Fibroblast of lung (primary cell): ENCODE data around the gene PGAM5. TPM values are rescaled to one million over a fixed set of nuclear protein-coding genes. Genes with fewer than 3 reads are reported as not detected.
"Not testable (repeated sequence)": the region's sequence is repeated elsewhere in the genome, so short reads cannot be mapped to it uniquely, and the experiment has no call there.

ENCODE experiments used
- DNase-seq, 2 donors: peaks; one replicate each; pipeline versions ENCODE4 v3.0.0 to v3.0.0-alpha.2; 2010; ENCODE audit warnings: low read depth in 2 of 2
- H2AFZ ChIP-seq: 2 replicates; pipeline ENCODE4 v1.5.1; 2012; ENCODE audit warnings: low read length, control low read depth, inconsistent platforms
- H3K27ac ChIP-seq: 2 replicates; pipeline ENCODE4 v1.5.1; 2011; ENCODE audit warnings: low read length, control low read depth; ENCODE audit not compliant: insufficient read depth
- H3K27me3 ChIP-seq: 2 replicates; pipeline ENCODE4 v1.5.1; 2011; ENCODE audit warnings: mild to moderate bottlenecking, low read length; ENCODE audit not compliant: control insufficient read depth, insufficient read depth
- H3K36me3 ChIP-seq: 2 replicates; pipeline ENCODE4 v1.5.1; 2011; ENCODE audit warnings: low read length; ENCODE audit not compliant: control insufficient read depth, insufficient read depth
- H3K4me1 ChIP-seq: 2 replicates; pipeline ENCODE4 v1.5.1; 2011; ENCODE audit warnings: low read length; ENCODE audit not compliant: control insufficient read depth, insufficient read depth; ENCODE audit errors: extremely low read depth
- H3K4me2 ChIP-seq: 2 replicates; pipeline ENCODE4 v1.5.1; 2011; ENCODE audit warnings: low read length, control low read depth; ENCODE audit not compliant: insufficient read depth; ENCODE audit errors: extremely low read depth
- H3K4me3 ChIP-seq, 4 experiments: fragments of 200-600 bp in 1 of 4; sonication (generic) in 1 of 4; replicated peaks in 1 of 4; 2 replicates each; pipeline ENCODE4 v1.5.1; 2011 to 2016; ENCODE audit warnings: low read length in 4 of 4, low read depth in 3 of 4, mild to moderate bottlenecking in 3 of 4, control low read depth in 2 of 4, inconsistent platforms in 1 of 4, mixed read lengths in 1 of 4; ENCODE audit not compliant: insufficient read depth in 1 of 4; ENCODE audit errors: control extremely low read depth in 1 of 4
- H3K79me2 ChIP-seq: 2 replicates; pipeline ENCODE4 v1.5.1; 2012; ENCODE audit warnings: mild to moderate bottlenecking, low read length, inconsistent platforms; ENCODE audit not compliant: control insufficient read depth, insufficient read depth
- H3K9ac ChIP-seq: 2 replicates; pipeline ENCODE4 v1.5.1; 2011; ENCODE audit warnings: mild to moderate bottlenecking, low read length, control low read depth; ENCODE audit not compliant: insufficient read depth
- H3K9me3 ChIP-seq: 2 replicates; pipeline ENCODE4 v1.5.1; 2012; ENCODE audit warnings: low read depth, low read length; ENCODE audit not compliant: control insufficient read depth, insufficient read depth
- H4K20me1 ChIP-seq: 2 replicates; pipeline ENCODE4 v1.5.1; 2011; ENCODE audit warnings: low read length; ENCODE audit not compliant: control insufficient read depth, insufficient read depth; ENCODE audit errors: extremely low read depth
- CTCF ChIP-seq, 2 donors: IDR thresholded peaks in 1 of 2; conservative IDR thresholded peaks in 1 of 2; 1 replicate in 1 of 2; 2 replicates in 1 of 2; pipeline ENCODE4 v1.5.1; 2011 to 2012; ENCODE audit warnings: low read length in 2 of 2, control low read depth in 1 of 2, inconsistent platforms in 1 of 2, low read depth in 1 of 2, mild to moderate bottlenecking in 1 of 2
- EZH2 ChIP-seq: IDR thresholded peaks from 2 replicates; pipeline ENCODE4 v1.5.1; 2012; ENCODE audit warnings: low read length, control low read depth, mild to moderate bottlenecking; ENCODE audit errors: missing control alignments
- polyA plus RNA-seq, 2 donors: library from polyadenylated mRNA; depleted of rRNA in 1 of 2; stranded (reverse) in 1 of 2; unstranded in 1 of 2; fragments of >200 nt; gene quantifications; 2 replicates each; pipeline ENCODE4 v1.2.1, GENCODE V29; 2011 to 2012; ENCODE audit warnings: missing spikeins in 1 of 2
- total RNA-seq: library from RNA; depleted of rRNA; stranded (reverse); fragments of >200 nt; gene quantifications from 2 replicates; pipeline ENCODE4 v1.2.1, GENCODE V29; 2014

PGAM5 gene
- total and polyA plus RNA-seq, 2 donors (not counting 1 experiment from before 2014, with no cell fraction given) = 9.8 to 27.1 TPM

GRCh38 chr12:132689227-132689626, 21.4 kb upstream of the PGAM5 start:
- no peak for TF ChIP-seq CTCF (conservative IDR thresholded peaks at IDR 0.05 in 1 of 2, IDR thresholded peaks at IDR 0.05 in 1 of 2; ENCODE audit: low read depth in 1 of 2, low read length in 2 of 2)
- TF ChIP-seq EZH2 = no peak

GRCh38 chr12:132690112-132690511, 20.5 kb upstream of the PGAM5 start:
- no peaks in the 10 kb centered on the region for H3K9me3 ChIP-seq
- TF ChIP-seq EZH2 = no peak
- TF ChIP-seq CTCF (conservative IDR thresholded peaks at IDR 0.05 in 1 of 2, IDR thresholded peaks at IDR 0.05 in 1 of 2; ENCODE audit: low read depth in 1 of 2, low read length in 2 of 2) = no peak
- no peak overlapping the region for H3K4me3 ChIP-seq
- no peak overlapping the region for H3K27ac ChIP-seq
- H3K9ac ChIP-seq = no peak overlapping the region
- DNase-seq = no peak
- H3K36me3 ChIP-seq = no peaks in the 10 kb centered on the region
- H3K4me2 ChIP-seq = no peak overlapping the region
- H4K20me1 ChIP-seq = no peaks in the 10 kb centered on the region
- no peaks in the 10 kb centered on the region for H3K27me3 ChIP-seq
- H3K4me1 ChIP-seq = no peaks in the 10 kb centered on the region
- H3K79me2 ChIP-seq = peaks cover 11% of the 10 kb centered on the region
- H2AFZ ChIP-seq = no peak overlapping the region

More at GRCh38 chr12:132689227-132689626, 21.4 kb upstream of the PGAM5 start:
- no peak overlapping the region for H3K9ac ChIP-seq
- H2AFZ ChIP-seq = no peak overlapping the region
- H3K4me2 ChIP-seq = no peak overlapping the region
- H3K27me3 ChIP-seq = no peaks in the 10 kb centered on the region
- no peak for DNase-seq
- no peaks in the 10 kb centered on the region for H3K4me1 ChIP-seq
- no peak overlapping the region for H3K27ac ChIP-seq
- H3K4me3 ChIP-seq = no peak overlapping the region
- H3K36me3 ChIP-seq = no peaks in the 10 kb centered on the region
- no peaks in the 10 kb centered on the region for H4K20me1 ChIP-seq
- H3K9me3 ChIP-seq = no peaks in the 10 kb centered on the region
- peaks cover 13% of the 10 kb centered on the region for H3K79me2 ChIP-seq

GRCh38 chr12:132692030-132692429, 18.6 kb upstream of the PGAM5 start:
- not testable (repeated sequence) for H3K79me2 ChIP-seq, H3K27me3 ChIP-seq, DNase-seq, H3K9ac ChIP-seq, H3K27ac ChIP-seq, H3K9me3 ChIP-seq, H4K20me1 ChIP-seq, H3K4me3 ChIP-seq, H3K36me3 ChIP-seq, H3K4me1 ChIP-seq, H2AFZ ChIP-seq, H3K4me2 ChIP-seq

- DNase-seq, H3K36me3 ChIP-seq, H3K4me3 ChIP-seq, H3K4me1 ChIP-seq, H3K9ac ChIP-seq, H3K27ac ChIP-seq, H3K9me3 ChIP-seq, H3K27me3 ChIP-seq, H3K4me2 ChIP-seq, H4K20me1 ChIP-seq, H2AFZ ChIP-seq, H3K79me2 ChIP-seq: not testable (repeated sequence)
Measured at GRCh38 chr12:132694888-132695287, 15.8 kb upstream of the PGAM5 start.
